Stimulated activated naive CD8-positive, alpha-beta T cell treated with anti-CD3 and anti-CD28 coated beads, Interleukin-15, amount 100 ng/mL, for 72 hours (primary cell): ENCODE results near the gene CCDC81.
A peak's percentile ranks its signal among the peaks of the same experiment; 100 is the strongest.

Experiments
- ATAC-seq: fragments of 150-1000 bp; cut with Tn5 transposase; 2 replicates; pipeline ENCODE4 v1.10.0; 2021; ENCODE audit warnings: mild to moderate bottlenecking, moderate library complexity
- DNase-seq, 2 donors: peaks; one replicate each; pipeline ENCODE4 v3.0.0; 2021 to 2022
- H3K27ac Mint-ChIP-seq, 2 donors: one replicate each; pipeline ENCODE4 v1.8.0; 2022; ENCODE audit warnings: mild to moderate bottlenecking in 2 of 2, mixed read lengths in 2 of 2, moderate library complexity in 2 of 2
- H3K27me3 Mint-ChIP-seq: one replicate; pipeline ENCODE4 v1.8.0; 2022; ENCODE audit warnings: mixed read lengths
- H3K4me1 Mint-ChIP-seq: one replicate; pipeline ENCODE4 v1.8.0; 2022; ENCODE audit warnings: mild to moderate bottlenecking, mixed read lengths
- H3K4me3 Mint-ChIP-seq, 2 donors: one replicate each; pipeline ENCODE4 v1.8.0; 2022; ENCODE audit warnings: mild to moderate bottlenecking in 2 of 2, mixed read lengths in 2 of 2, moderate library complexity in 1 of 2
- H3K9me3 Mint-ChIP-seq, 2 donors: one replicate each; pipeline ENCODE4 v1.8.0; 2022; ENCODE audit warnings: mixed read lengths in 2 of 2

Gene CCDC81

GRCh38 chr11:86443415-86443814, 68.7 kb downstream of the CCDC81 start:
- peak overlapping the region; percentile 48 to 52 for H3K4me3 Mint-ChIP-seq

DNA sequence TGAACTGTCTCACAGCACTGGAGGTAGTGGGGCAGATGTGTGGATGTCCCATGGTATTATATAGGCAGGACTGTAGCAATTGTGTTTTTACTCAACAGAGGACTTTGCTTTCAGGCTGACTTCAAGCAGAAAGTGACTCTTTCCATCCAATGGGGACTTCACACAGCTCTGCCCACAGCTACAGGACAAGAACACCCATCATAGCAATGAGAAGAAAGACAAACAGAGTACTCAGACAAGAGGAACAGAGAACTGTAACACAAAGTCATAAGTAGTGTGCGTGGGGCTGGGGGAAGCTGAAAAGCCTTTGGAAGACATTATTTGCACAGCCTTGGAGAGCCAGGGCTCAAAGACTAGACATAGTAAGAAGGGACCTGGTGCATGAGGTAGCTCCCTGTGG, 70.3 kb downstream of the CCDC81 start:
- ATAC-seq (peak; percentile 13), DNase-seq (no peak)
- no peak overlapping the region for H3K4me3 Mint-ChIP-seq
- H3K4me1 Mint-ChIP-seq = peaks cover 17% of the 10 kb centered on the region
- no peaks in the 10 kb centered on the region for H3K27me3 Mint-ChIP-seq
- peaks cover 0 to 7% of the 10 kb centered on the region in 2 donors for H3K9me3 Mint-ChIP-seq
- H3K27ac Mint-ChIP-seq = peak overlapping the region; percentile 9 to 21

More at GRCh38 chr11:86443415-86443814, 68.7 kb downstream of the CCDC81 start:
- H3K4me1 Mint-ChIP-seq = peaks cover 17% of the 10 kb centered on the region
- ATAC-seq = no peak
- peak overlapping the region; percentile 61 to 92 for H3K27ac Mint-ChIP-seq
- H3K9me3 Mint-ChIP-seq = peaks cover 0 to 7% of the 10 kb centered on the region in 2 donors
- no peak for DNase-seq
- H3K27me3 Mint-ChIP-seq = no peaks in the 10 kb centered on the region

- DNase-seq = peak in 1 of 2 donors; percentile 43
- peaks cover 7% of the 10 kb centered on the region in 2 donors for H3K9me3 Mint-ChIP-seq
- H3K27ac Mint-ChIP-seq = peak overlapping the region in 1 of 2 donors; percentile 75
- peak; percentile 58 for ATAC-seq
- H3K4me3 Mint-ChIP-seq = peak overlapping the region; percentile 38 to 50
- peaks cover 4% of the 10 kb centered on the region for H3K4me1 Mint-ChIP-seq
- H3K27me3 Mint-ChIP-seq = no peaks in the 10 kb centered on the region
Observed at GRCh38 chr11:86446163-86446923, 71.7 kb downstream of the CCDC81 start.

DNA sequence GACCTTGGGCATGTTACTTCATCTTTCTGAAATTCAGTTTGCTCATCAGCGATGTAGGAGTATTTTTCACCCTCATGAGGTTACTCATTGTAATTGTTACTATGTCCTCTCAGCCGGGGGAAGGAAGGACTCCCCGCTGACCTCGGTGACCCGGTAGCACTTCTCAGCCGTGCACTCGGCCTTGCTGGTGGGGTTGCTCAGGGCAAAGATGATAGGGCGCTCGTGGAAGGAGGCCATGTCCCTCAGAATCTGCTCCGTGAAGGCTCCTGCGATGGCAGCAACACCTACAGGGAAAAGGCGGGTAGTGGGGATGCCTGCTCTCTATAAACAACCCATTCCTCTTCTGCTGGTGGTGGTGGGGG, 72.2 kb downstream of the CCDC81 start:
- H3K27ac Mint-ChIP-seq = peak overlapping the region; percentile 59 to 75
- no peak for DNase-seq
- peaks cover 7% of the 10 kb centered on the region in 2 donors for H3K9me3 Mint-ChIP-seq
- no peaks in the 10 kb centered on the region for H3K27me3 Mint-ChIP-seq
- ATAC-seq = peak; percentile 10
- H3K4me3 Mint-ChIP-seq = peak overlapping the region; percentile 38 to 50
- peaks cover 3% of the 10 kb centered on the region for H3K4me1 Mint-ChIP-seq

- ATAC-seq = peak; percentile 80
- DNase-seq = peak; percentile 36 to 60
- H3K27ac Mint-ChIP-seq = peak overlapping the region; percentile 13 to 84
Observed at GRCh38 chr11:86447763-86448480, 73.2 kb downstream of the CCDC81 start.

DNA sequence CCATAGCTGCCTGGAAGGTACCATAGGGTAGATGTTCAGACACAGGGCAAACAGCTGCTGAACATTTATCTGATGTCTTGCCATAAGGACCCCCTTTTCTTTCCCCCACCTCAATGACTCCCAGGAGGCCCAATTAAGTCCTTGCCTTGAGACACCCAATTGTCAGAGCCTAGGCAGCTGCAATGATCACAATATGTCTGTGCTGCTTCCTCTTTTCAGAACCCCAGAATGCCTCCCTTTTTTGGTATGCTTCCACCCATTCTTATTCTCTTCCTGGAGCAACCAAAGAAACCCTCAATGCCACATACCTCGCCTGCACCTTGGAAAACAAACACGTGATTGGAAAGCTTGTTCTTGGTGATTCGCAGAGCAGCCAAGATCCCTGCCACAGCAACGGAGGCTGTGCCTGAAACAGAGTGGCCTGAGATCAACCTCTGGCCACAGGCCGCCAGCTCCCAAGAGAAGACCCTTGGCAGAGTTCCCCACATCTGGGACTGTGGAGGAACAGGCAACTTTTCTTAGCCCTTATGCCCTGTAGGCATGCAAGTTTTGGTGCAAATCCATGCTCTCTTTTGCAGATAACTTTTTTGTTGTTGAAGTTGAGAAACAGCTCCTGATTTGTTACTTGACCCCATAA, 75.4 kb downstream of the CCDC81 start:
- ATAC-seq (no peak), DNase-seq (no peak)
- no peaks in the 10 kb centered on the region for H3K27me3 Mint-ChIP-seq
- no peak overlapping the region for H3K4me3 Mint-ChIP-seq
- peaks cover 18% of the 10 kb centered on the region for H3K4me1 Mint-ChIP-seq
- no peak overlapping the region for H3K27ac Mint-ChIP-seq
- H3K9me3 Mint-ChIP-seq = peaks cover 0 to 7% of the 10 kb centered on the region in 2 donors

More at GRCh38 chr11:86447763-86448480, 73.2 kb downstream of the CCDC81 start:
- Mint-ChIP-seq H3K4me1 (peaks cover 6% of the 10 kb centered on the region), H3K27me3 (no peaks in the 10 kb centered on the region), H3K9me3 (peaks cover 7% of the 10 kb centered on the region in 2 donors), H3K4me3 (peak overlapping the region; percentile 36 to 48)

DNA sequence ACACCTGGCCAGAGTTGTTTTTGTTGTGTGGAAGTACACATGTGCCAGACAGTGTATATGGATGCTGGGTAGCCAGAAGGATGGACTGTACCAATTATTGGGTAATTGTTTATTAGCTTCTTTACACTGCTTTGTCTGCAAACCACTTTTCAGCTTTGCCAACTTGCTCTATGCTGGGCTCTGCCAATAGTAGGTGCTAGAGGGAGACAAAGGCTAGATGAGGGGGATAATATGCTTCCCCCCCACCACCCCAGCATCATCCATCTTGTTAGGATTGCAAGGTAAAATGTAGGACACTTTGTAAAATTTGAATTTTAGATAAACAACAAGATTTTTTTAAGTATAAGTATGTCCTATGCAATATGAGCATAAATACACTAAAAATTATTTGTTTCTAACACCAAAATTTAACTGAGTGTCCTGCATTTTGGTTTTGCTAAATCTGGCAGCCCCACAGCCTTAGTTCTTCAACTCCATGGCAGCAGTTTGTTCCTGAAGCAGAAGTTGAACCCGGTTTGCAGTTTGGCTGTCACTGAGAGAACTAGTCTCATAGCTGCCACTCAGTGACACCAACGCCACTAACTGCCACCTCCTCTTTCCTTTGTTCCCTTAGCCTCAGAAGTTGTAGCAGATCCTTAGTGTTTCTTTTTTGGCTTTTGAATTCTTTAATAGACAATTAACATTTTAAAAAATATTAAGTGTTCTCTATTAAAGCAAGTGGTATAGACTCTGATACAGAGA, 78.8 kb downstream of the CCDC81 start:
- H3K4me1 Mint-ChIP-seq = peaks cover 30% of the 10 kb centered on the region
- H3K27ac Mint-ChIP-seq = no peak overlapping the region
- peaks cover 11% of the 10 kb centered on the region for H3K27me3 Mint-ChIP-seq
- DNase-seq (no peak), ATAC-seq (no peak)
- H3K4me3 Mint-ChIP-seq = no peak overlapping the region
- peaks cover 0 to 7% of the 10 kb centered on the region in 2 donors for H3K9me3 Mint-ChIP-seq

- ATAC-seq (peak; percentile 89), DNase-seq (peak; percentile 72 to 77)
- peaks cover 42% of the 10 kb centered on the region for H3K4me1 Mint-ChIP-seq
- H3K4me3 Mint-ChIP-seq = no peak overlapping the region
- H3K27ac Mint-ChIP-seq = peak overlapping the region; percentile 44 to 74
- H3K9me3 Mint-ChIP-seq = peaks cover 0 to under 1% of the 10 kb centered on the region in 2 donors
- H3K27me3 Mint-ChIP-seq = peaks cover 11% of the 10 kb centered on the region
Observed at GRCh38 chr11:86456075-86456939, 81.6 kb downstream of the CCDC81 start.

GRCh38 chr11:86458294-86459001, 83.8 kb downstream of the CCDC81 start:
- Mint-ChIP-seq H3K27me3 (peaks cover 11% of the 10 kb centered on the region), H3K4me1 (peaks cover 37% of the 10 kb centered on the region), H3K27ac (peak overlapping the region in 1 of 2 donors; percentile 48), H3K9me3 (no peaks in the 10 kb centered on the region), H3K4me3 (no peak overlapping the region)
- ATAC-seq (no peak), DNase-seq (no peak)

GRCh38 chr11:86459002-86459385, 84.3 kb downstream of the CCDC81 start:
- H3K4me1 Mint-ChIP-seq = peaks cover 34% of the 10 kb centered on the region
- H3K9me3 Mint-ChIP-seq = no peaks in the 10 kb centered on the region
- peaks cover 11% of the 10 kb centered on the region for H3K27me3 Mint-ChIP-seq
- ATAC-seq = no peak
- DNase-seq = no peak
- no peak overlapping the region for H3K4me3 Mint-ChIP-seq
- H3K27ac Mint-ChIP-seq = no peak overlapping the region

DNA sequence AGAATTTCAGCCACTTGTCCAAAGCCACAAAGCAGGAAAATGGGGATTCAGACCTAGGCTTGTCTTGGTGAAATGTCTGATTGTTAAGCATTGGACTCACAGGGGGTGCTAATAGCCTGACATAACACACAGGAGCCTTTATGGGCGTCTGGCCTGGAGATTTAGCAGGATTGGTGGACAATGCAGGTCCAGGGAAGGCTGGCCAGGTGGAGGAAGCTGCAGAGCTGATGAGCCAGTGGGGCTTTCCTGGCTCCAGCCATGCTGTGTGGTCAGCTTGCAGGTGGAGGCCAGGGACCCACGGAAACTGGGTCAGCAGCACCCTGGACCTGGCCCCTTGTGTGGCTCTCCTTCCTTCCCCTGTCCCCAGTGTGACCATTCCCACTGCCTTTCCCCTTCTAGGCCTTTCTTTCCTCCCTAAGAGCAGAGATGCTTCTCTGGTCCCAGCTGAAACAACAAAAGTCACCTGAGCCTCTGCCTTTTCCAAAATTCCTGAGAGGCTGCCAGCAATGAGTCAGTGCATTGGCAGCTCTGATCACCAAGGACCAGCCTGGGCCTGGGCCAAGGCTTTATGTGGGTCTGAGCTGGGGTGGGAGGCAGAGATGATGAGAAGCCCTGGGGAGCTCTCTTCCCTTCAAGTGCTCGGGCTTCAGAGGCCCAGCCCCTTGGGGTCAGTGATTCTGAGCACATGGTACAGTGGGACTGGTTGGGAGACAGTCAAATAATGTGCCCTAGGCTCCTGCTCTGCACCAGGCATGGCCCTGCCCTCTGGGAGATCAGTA, 85.2 kb downstream of the CCDC81 start:
- Mint-ChIP-seq H3K4me3 (no peak overlapping the region), H3K4me1 (peaks cover 25% of the 10 kb centered on the region), H3K9me3 (no peaks in the 10 kb centered on the region), H3K27ac (no peak overlapping the region), H3K27me3 (peaks cover 11% of the 10 kb centered on the region)
- DNase-seq = no peak
- no peak for ATAC-seq

- no peak overlapping the region for H3K4me3 Mint-ChIP-seq
- ATAC-seq (no peak), DNase-seq (no peak)
- H3K27ac Mint-ChIP-seq = no peak overlapping the region
- H3K4me1 Mint-ChIP-seq = peaks cover 20% of the 10 kb centered on the region
- peaks cover 7% of the 10 kb centered on the region for H3K27me3 Mint-ChIP-seq
- H3K9me3 Mint-ChIP-seq = no peaks in the 10 kb centered on the region
Observed at GRCh38 chr11:86460461-86461385, 86.0 kb downstream of the CCDC81 start.
